DOHH2 (cell line): ENCODE data around the gene MECP2.

Experiments
- CTCF ChIP-seq: fragments of 200-600 bp; sonication (generic); IDR thresholded peaks from one replicate; pipeline ENCODE4 v1.5.1; 2014; ENCODE audit warnings: antibody characterized with exemption, mild to moderate bottlenecking, low read depth, low read length; ENCODE audit not compliant: poor library complexity, severe bottlenecking
- EZH2phosphoT487 ChIP-seq: fragments of 200-600 bp; sonication (generic); IDR thresholded peaks from 2 replicates; pipeline ENCODE4 v1.6.1; 2017; ENCODE audit warnings: borderline replicate concordance, mild to moderate bottlenecking, antibody characterized with exemption, low read length, moderate library complexity, mixed read lengths

DNA sequence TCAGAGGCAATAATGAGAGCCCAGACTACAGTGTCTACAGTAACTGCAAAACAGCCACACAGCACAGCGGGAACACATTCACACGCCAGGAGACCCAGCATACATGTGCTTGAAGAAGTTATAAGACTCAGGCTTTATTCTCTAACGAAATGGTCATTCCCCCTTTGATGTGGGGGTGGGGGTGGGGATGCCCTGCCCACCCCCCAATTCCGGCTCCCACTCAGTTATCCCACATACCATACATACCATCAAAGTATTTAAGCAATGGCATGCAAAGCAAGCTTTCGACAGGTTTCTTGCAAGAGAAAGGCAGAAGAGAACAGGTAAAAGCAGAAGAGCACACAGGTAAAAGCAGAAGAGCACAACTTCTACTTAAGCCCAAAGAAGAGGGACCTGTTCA lies 3.6 kb downstream of the MECP2 start:
- TF ChIP-seq CTCF (no peak), EZH2phosphoT487 (no peak)
